Testis (tissue), 2 donors: Measurements from ENCODE around the gene TTYH2.

Source experiments
- CTCF ChIP-seq, 3 experiments: fragments of 450-650 bp in 2 of 3; fragments of 200-600 bp in 1 of 3; sonication (generic) in 1 of 3; IDR thresholded peaks; one replicate each; pipeline ENCODE4 v1.5.1; 2016 to 2019; ENCODE audit warnings: antibody characterized with exemption in 3 of 3, mild to moderate bottlenecking in 2 of 3, moderate library complexity in 1 of 3
- POLR2A ChIP-seq: fragments of 450-650 bp; IDR thresholded peaks from one replicate; pipeline ENCODE4 v1.6.1; 2017; ENCODE audit warnings: antibody characterized with exemption, mild to moderate bottlenecking, moderate library complexity

DNA sequence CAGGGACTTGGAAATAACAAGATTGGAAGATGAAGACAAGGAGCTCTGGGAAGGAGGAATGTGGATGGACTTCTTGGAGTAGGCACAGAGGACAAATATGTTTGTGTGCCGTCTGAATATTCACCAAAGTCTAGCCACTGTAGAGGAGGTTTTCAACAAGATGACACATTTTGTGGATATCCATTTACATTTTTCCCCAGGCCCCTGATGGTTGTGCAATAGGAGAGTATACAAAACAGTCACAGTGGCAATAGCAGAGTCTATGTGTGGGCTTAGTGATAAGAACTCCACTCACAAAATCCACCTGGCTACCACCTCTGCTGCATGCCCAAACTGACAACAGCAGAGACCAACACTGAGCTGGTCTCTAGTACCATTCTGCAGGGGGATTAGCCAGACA, 42.4 kb upstream of the TTYH2 start:
- TF ChIP-seq CTCF (IDR thresholded peaks at IDR 0.05) (no peak), POLR2A (no peak)
